ENCODE data around the gene FBXL14.
"Not testable (repeated sequence)": the region's sequence is repeated elsewhere in the genome, so short reads cannot be mapped to it uniquely, and the experiment has no call there.

The FBXL14 gene

DNA sequence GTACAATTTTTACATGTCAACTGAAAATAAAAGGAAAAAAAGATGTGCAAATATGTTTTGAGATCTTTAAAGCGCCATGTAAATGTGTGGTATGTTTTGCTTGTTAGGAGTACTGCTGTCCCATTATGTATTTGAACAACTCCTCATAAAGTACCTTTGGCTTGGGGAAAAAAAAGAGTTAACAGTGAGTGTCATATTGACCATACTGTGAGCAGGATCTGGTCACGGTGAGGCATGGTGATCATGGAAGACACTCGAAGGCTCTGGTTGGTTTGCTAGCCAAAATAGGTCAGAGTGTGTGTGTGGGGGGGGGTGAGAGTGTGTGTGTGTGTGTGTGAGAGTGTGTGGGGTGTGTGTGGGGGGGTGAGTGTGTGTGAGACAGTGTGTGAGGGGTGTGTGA is 10.1 kb upstream of the FBXL14 start:
- 75% methylated on average over 3 of the region's 3 CpGs for WGBS
- H2AFZ ChIP-seq (ENCODE audit: low read depth, low read length) = no peak overlapping the region

GRCh38 chr12:1603269-1603993 is 9.1 kb upstream of the FBXL14 start:
- no peak overlapping the region for H3K9ac ChIP-seq (ENCODE audit: low read length)
- WGBS = 93% methylated on average over 6 of the region's 7 CpGs

More for the DNA sequence above, 10.1 kb upstream of the FBXL14 start:
- no peak overlapping the region for H2AK5ac ChIP-seq (ENCODE audit: low read length, severe bottlenecking)
- no peak overlapping the region for H3K14ac ChIP-seq (ENCODE audit: low read length in 2 of 2)
- H2BK15ac ChIP-seq (ENCODE audit: low read depth, poor library complexity, severe bottlenecking) = no peak overlapping the region
- peak overlapping the region; percentile 2 for H3K9ac ChIP-seq (ENCODE audit: low read length)
- no peaks in the 10 kb centered on the region for H3K9me3 ChIP-seq (ENCODE audit: control insufficient read depth, low read length)
- H2BK12ac ChIP-seq (ENCODE audit: low read length in 2 of 2) = no peak overlapping the region
- H3K27me3 ChIP-seq (ENCODE audit: control insufficient read depth in 1 of 2, insufficient read depth in 1 of 2, low read length in 2 of 2) = no peaks in the 10 kb centered on the region
- no peak overlapping the region for H3K18ac ChIP-seq (ENCODE audit: low read depth in 1 of 2, low read length in 2 of 2)
- H3K36me3 ChIP-seq (ENCODE audit: control insufficient read depth in 1 of 2, insufficient read depth in 2 of 2, low read depth in 1 of 2, low read length in 2 of 2) = no peaks in the 10 kb centered on the region
- H2BK5ac ChIP-seq (ENCODE audit: low read depth, low read length, poor library complexity, severe bottlenecking) = no peak overlapping the region
- H4K8ac ChIP-seq (ENCODE audit: low read length) = no peak overlapping the region
- peaks cover 12% of the 10 kb centered on the region for H3K4me1 ChIP-seq (ENCODE audit: control insufficient read depth, insufficient read depth, low read depth, low read length)
- H3K4ac ChIP-seq (ENCODE audit: low read depth in 1 of 2, low read length in 2 of 2) = no peak overlapping the region
- DNase-seq = no peak
- H3K79me1 ChIP-seq (replicated peaks; ENCODE audit: low read length, poor library complexity, severe bottlenecking) = peaks cover 14% of the 10 kb centered on the region
- H3K27ac ChIP-seq (ENCODE audit: low read length, poor library complexity, severe bottlenecking) = no peak overlapping the region
- H3K23ac ChIP-seq (ENCODE audit: low read length in 2 of 2) = no peak overlapping the region
- H2BK120ac ChIP-seq (ENCODE audit: low read depth, low read length) = no peak overlapping the region
- no peak overlapping the region for H4K91ac ChIP-seq (ENCODE audit: low read length)
- no peak overlapping the region for H3K4me2 ChIP-seq (ENCODE audit: low read length, poor library complexity, severe bottlenecking)
- H3K4me3 ChIP-seq (ENCODE audit: insufficient read depth in 1 of 2, low read depth in 1 of 2, low read length in 2 of 2) = no peak overlapping the region

DNA sequence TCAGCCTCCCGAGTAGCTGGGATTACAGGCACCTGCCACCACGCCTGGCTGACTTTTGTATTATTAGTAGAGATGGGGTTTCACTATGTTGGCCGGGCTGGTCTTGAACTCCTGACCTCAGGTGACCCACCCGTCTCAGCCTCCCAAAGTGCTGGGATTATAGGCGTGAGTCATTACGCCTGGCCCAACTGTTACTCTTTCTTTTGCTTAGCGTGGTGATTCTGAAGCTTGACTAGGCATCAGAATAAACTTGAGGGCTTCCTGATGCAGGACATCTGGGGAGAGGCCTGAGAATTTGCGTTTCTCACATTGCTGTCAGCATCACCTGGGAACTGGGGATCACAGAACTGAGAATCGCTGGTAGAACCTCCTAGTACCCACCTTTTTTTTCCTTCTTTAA is 8.3 kb upstream of the FBXL14 start:
- H3K14ac ChIP-seq (ENCODE audit: low read length in 2 of 2); H3K36me3 ChIP-seq (ENCODE audit: control insufficient read depth in 1 of 2, insufficient read depth in 2 of 2, low read depth in 1 of 2, low read length in 2 of 2): not testable (repeated sequence)
- WGBS = 85% methylated on average over 9 of the region's 9 CpGs

More at GRCh38 chr12:1603269-1603993, 9.1 kb upstream of the FBXL14 start:
- no peak overlapping the region for H3K23ac ChIP-seq (ENCODE audit: low read length in 2 of 2)
- no peak overlapping the region for H2BK15ac ChIP-seq (ENCODE audit: low read depth, poor library complexity, severe bottlenecking)
- H3K4me3 ChIP-seq (ENCODE audit: insufficient read depth in 1 of 2, low read depth in 1 of 2, low read length in 2 of 2) = no peak overlapping the region
- no peak overlapping the region for H2BK120ac ChIP-seq (ENCODE audit: low read depth, low read length)
- no peak overlapping the region for H2AFZ ChIP-seq (ENCODE audit: low read depth, low read length)
- no peak overlapping the region for H3K4me2 ChIP-seq (ENCODE audit: low read length, poor library complexity, severe bottlenecking)
- no peak for DNase-seq
- no peak overlapping the region for H3K18ac ChIP-seq (ENCODE audit: low read depth in 1 of 2, low read length in 2 of 2)
- no peak overlapping the region for H4K8ac ChIP-seq (ENCODE audit: low read length)
- peaks cover 14% of the 10 kb centered on the region for H3K79me1 ChIP-seq (replicated peaks; ENCODE audit: low read length, poor library complexity, severe bottlenecking)
- no peak overlapping the region for H2BK5ac ChIP-seq (ENCODE audit: low read depth, low read length, poor library complexity, severe bottlenecking)
- no peak overlapping the region for H3K27ac ChIP-seq (ENCODE audit: low read length, poor library complexity, severe bottlenecking)
- H3K27me3 ChIP-seq (ENCODE audit: control insufficient read depth in 1 of 2, insufficient read depth in 1 of 2, low read length in 2 of 2) = no peaks in the 10 kb centered on the region
- H3K14ac ChIP-seq (ENCODE audit: low read length in 2 of 2) = no peak overlapping the region
- no peak overlapping the region for H2BK12ac ChIP-seq (ENCODE audit: low read length in 2 of 2)
- H3K4ac ChIP-seq (ENCODE audit: low read depth in 1 of 2, low read length in 2 of 2) = no peak overlapping the region
- H2AK5ac ChIP-seq (ENCODE audit: low read length, severe bottlenecking) = peak overlapping the region; percentile 17
- H3K36me3 ChIP-seq (ENCODE audit: control insufficient read depth in 1 of 2, insufficient read depth in 2 of 2, low read depth in 1 of 2, low read length in 2 of 2) = no peaks in the 10 kb centered on the region
- H4K91ac ChIP-seq (ENCODE audit: low read length) = no peak overlapping the region
- H3K9me3 ChIP-seq (ENCODE audit: control insufficient read depth, low read length) = no peaks in the 10 kb centered on the region
- peaks cover 12% of the 10 kb centered on the region for H3K4me1 ChIP-seq (ENCODE audit: control insufficient read depth, insufficient read depth, low read depth, low read length)

DNA sequence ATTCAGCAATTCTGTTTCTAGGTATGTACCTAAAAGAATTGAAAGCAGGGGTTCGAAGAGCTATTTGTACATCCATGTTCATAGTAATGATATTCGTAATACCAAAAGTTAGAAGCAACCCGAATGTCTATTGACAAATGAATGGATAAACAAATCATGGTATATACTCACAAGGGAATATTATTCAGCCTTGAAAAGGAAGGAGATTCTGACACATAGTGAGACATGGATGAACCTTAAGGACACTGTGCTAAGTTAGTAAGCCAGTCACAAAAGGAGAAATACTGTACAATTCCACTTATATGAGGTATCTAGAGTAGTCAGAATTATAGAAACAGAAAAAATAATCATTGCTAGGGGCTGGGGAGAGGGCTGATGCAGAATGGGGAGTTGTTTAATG is 4.4 kb upstream of the FBXL14 start:
- Histone ChIP-seq H4K8ac (ENCODE audit: low read length) (no peak overlapping the region), H3K14ac (ENCODE audit: low read length in 2 of 2) (no peak overlapping the region), H3K4me2 (ENCODE audit: low read length, poor library complexity, severe bottlenecking) (no peak overlapping the region), H3K27ac (ENCODE audit: low read length, poor library complexity, severe bottlenecking) (no peak overlapping the region), H3K36me3 (ENCODE audit: control insufficient read depth in 1 of 2, insufficient read depth in 2 of 2, low read depth in 1 of 2, low read length in 2 of 2) (no peaks in the 10 kb centered on the region), H3K79me1 (replicated peaks; ENCODE audit: low read length, poor library complexity, severe bottlenecking) (peaks cover 13% of the 10 kb centered on the region), H2AFZ (ENCODE audit: low read depth, low read length) (no peak overlapping the region), H4K91ac (ENCODE audit: low read length) (no peak overlapping the region), H3K4me1 (ENCODE audit: control insufficient read depth, insufficient read depth, low read depth, low read length) (peaks cover 2% of the 10 kb centered on the region), H3K23ac (ENCODE audit: low read length in 2 of 2) (no peak overlapping the region), H2BK15ac (ENCODE audit: low read depth, poor library complexity, severe bottlenecking) (no peak overlapping the region), H2BK120ac (ENCODE audit: low read depth, low read length) (no peak overlapping the region), H3K27me3 (ENCODE audit: control insufficient read depth in 1 of 2, insufficient read depth in 1 of 2, low read length in 2 of 2) (no peaks in the 10 kb centered on the region), H3K9me3 (ENCODE audit: control insufficient read depth, low read length) (no peaks in the 10 kb centered on the region), H3K18ac (ENCODE audit: low read depth in 1 of 2, low read length in 2 of 2) (no peak overlapping the region), H3K4me3 (ENCODE audit: insufficient read depth in 1 of 2, low read depth in 1 of 2, low read length in 2 of 2) (no peak overlapping the region), H2BK5ac (ENCODE audit: low read depth, low read length, poor library complexity, severe bottlenecking) (no peak overlapping the region), H2BK12ac (ENCODE audit: low read length in 2 of 2) (no peak overlapping the region), H3K4ac (ENCODE audit: low read depth in 1 of 2, low read length in 2 of 2) (no peak overlapping the region), H2AK5ac (ENCODE audit: low read length, severe bottlenecking) (no peak overlapping the region), H3K9ac (ENCODE audit: low read length) (no peak overlapping the region)
- no CpG with 5 or more reads among the region's 3 CpGs for WGBS
- DNase-seq = no peak

More for the DNA sequence above, 8.3 kb upstream of the FBXL14 start:
- H2BK15ac ChIP-seq (ENCODE audit: low read depth, poor library complexity, severe bottlenecking); H2AK5ac ChIP-seq (ENCODE audit: low read length, severe bottlenecking); H3K4me3 ChIP-seq (ENCODE audit: insufficient read depth in 1 of 2, low read depth in 1 of 2, low read length in 2 of 2); H3K9me3 ChIP-seq (ENCODE audit: control insufficient read depth, low read length); H3K9ac ChIP-seq (ENCODE audit: low read length); H3K4me2 ChIP-seq (ENCODE audit: low read length, poor library complexity, severe bottlenecking); H3K27ac ChIP-seq (ENCODE audit: low read length, poor library complexity, severe bottlenecking); H3K18ac ChIP-seq (ENCODE audit: low read depth in 1 of 2, low read length in 2 of 2); H3K27me3 ChIP-seq (ENCODE audit: control insufficient read depth in 1 of 2, insufficient read depth in 1 of 2, low read length in 2 of 2); H4K91ac ChIP-seq (ENCODE audit: low read length); H2AFZ ChIP-seq (ENCODE audit: low read depth, low read length); DNase-seq; H2BK120ac ChIP-seq (ENCODE audit: low read depth, low read length); H3K23ac ChIP-seq (ENCODE audit: low read length in 2 of 2); H4K8ac ChIP-seq (ENCODE audit: low read length); H2BK12ac ChIP-seq (ENCODE audit: low read length in 2 of 2); H2BK5ac ChIP-seq (ENCODE audit: low read depth, low read length, poor library complexity, severe bottlenecking); H3K4ac ChIP-seq (ENCODE audit: low read depth in 1 of 2, low read length in 2 of 2): not testable (repeated sequence)
- H3K4me1 ChIP-seq (ENCODE audit: control insufficient read depth, insufficient read depth, low read depth, low read length) = peaks cover 12% of the 10 kb centered on the region
- peaks cover 14% of the 10 kb centered on the region for H3K79me1 ChIP-seq (replicated peaks; ENCODE audit: low read length, poor library complexity, severe bottlenecking)

Data from mesenchymal stem cell (in vitro differentiated cells and primary cell).